ENCODE results near the gene SETDB1.

- TF ChIP-seq CTCF (IDR thresholded peaks at IDR 0.05; ENCODE audit: insufficient read depth, low read depth, low read length) (no peak), EZH2 (IDR thresholded peaks at IDR 0.05; ENCODE audit: insufficient read depth, low read length) (no peak)
Observed at GRCh38 chr1:150888727-150889126, 37.4 kb upstream of the SETDB1 start.

Data from astrocyte (in vitro differentiated cells and primary cell).